SK-N-MC (cell line): ENCODE measurements around the gene NHLRC2.

Experiments used
- EZH2 ChIP-seq: fragments of 200-600 bp; sonication (generic); IDR thresholded peaks from one replicate; pipeline ENCODE4 v1.6.1; 2017; ENCODE audit warnings: antibody characterized with exemption
- POLR2AphosphoS5 ChIP-seq: IDR thresholded peaks from 2 replicates; pipeline ENCODE4 v1.6.1; 2012; ENCODE audit warnings: mild to moderate bottlenecking, low read depth, low read length, borderline replicate concordance

DNA sequence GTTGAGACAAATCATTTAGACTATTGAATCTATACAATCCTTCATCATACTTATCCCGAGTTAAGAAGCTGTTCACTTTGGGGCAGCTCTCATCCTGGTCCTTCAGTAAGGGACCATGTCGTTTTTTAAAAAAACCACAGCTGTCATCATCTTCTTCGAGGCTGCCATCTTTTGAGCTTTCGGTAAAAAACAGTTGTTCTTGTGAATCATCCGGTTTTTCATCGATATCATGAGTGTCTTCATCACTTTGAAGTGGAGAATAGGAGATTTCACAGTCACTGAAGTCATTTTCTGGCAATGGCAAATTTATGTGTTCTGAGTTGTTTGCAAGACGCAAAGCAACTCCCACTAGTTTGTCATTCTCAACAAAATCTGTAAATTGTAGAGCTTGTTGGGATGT, 4.5 kb upstream of the NHLRC2 start:
- TF ChIP-seq POLR2AphosphoS5: no peak
- no peak for TF ChIP-seq EZH2
